LNCaP clone FGC (cell line): ENCODE data around the gene SGCA.

Source experiments
- DNase-seq: peaks from one replicate; pipeline ENCODE4 v3.0.0-alpha.2; 2011; ENCODE audit warnings: low read depth
- H3K4me3 ChIP-seq: 2 replicates; pipeline ENCODE4 v1.5.1; 2011; ENCODE audit warnings: mild to moderate bottlenecking, low read depth, low read length, control low read depth
- CTCF ChIP-seq: IDR thresholded peaks from 2 replicates; pipeline ENCODE4 v1.5.1; 2012; ENCODE audit warnings: mild to moderate bottlenecking; ENCODE audit not compliant: control insufficient read depth, insufficient read depth; ENCODE audit errors: extremely low read depth

Gene SGCA

GRCh38 chr17:50165066-50165465 is 739 bp upstream of the SGCA start:
- no peak overlapping the region for H3K4me3 ChIP-seq
- no peak for DNase-seq
- TF ChIP-seq CTCF, result no peak

- no peak for TF ChIP-seq CTCF
- no peak for DNase-seq
- H3K4me3 ChIP-seq, result no peak overlapping the region
Observed at GRCh38 chr17:50165466-50165865, 339 bp upstream of the SGCA start.

- TF ChIP-seq CTCF, result no peak
- H3K4me3 ChIP-seq, result no peak overlapping the region
- DNase-seq, result no peak
Observed at GRCh38 chr17:50166518-50167181, 845 bp downstream of the SGCA start.

DNA sequence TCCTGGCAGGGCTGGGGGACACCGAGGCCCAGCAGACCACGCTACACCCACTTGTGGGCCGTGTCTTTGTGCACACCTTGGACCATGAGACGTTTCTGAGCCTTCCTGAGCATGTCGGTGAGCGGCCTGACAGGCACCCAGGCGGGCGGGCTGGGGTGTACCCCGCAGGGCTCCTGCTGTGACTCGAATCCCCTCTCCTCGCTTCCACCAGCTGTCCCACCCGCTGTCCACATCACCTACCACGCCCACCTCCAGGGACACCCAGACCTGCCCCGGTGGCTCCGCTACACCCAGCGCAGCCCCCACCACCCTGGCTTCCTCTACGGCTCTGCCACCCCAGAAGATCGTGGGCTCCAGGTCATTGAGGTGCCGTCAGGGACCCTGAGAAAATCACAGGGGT is 1.6 kb downstream of the SGCA start:
- no peak for DNase-seq
- no peak overlapping the region for H3K4me3 ChIP-seq
- TF ChIP-seq CTCF, result no peak

DNA sequence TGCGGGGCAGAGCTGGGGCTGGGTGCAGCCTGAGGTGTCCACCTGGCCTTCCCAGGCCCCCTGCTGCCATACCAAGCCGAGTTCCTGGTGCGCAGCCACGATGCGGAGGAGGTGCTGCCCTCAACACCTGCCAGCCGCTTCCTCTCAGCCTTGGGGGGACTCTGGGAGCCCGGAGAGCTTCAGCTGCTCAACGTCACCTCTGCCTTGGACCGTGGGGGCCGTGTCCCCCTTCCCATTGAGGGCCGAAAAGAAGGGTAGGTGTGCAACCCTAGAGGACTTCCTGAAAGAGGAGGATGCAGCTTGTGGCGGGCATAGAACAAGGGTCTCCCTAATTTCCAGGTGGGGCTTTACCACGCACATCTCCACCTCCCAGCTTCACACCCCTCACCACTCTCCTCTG is 2.5 kb downstream of the SGCA start:
- no peak for TF ChIP-seq CTCF
- no peak for DNase-seq
- no peak overlapping the region for H3K4me3 ChIP-seq

DNA sequence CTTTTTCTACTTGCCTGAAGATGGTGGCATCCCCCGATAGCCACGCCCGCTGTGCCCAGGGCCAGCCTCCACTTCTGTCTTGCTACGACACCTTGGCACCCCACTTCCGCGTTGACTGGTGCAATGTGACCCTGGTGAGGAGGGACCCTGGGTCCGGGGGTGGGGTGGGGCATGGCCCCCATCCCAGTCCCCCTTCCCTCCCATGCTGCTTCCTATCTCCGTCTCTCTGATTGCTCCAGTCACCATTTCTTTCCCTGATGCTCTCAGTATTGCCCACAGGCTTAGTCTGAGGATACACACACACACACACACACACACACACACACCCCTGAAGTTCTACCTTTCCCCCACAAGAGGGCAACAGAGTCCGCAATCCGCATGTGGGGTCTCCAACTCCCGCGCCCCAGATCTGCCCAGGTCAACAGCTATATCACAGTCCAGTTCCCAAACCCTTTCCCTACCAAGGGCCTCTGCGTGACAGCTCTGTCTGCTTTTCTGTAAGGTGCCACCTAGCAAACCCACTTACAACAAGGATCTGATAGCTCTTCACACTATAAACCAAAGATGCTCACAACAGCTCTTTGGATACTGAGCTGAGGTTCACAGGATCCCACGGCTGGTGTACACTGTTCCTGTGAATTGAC is 3.4 kb downstream of the SGCA start:
- peak; percentile 81 for TF ChIP-seq CTCF
- no peak overlapping the region for H3K4me3 ChIP-seq
- DNase-seq, result no peak
